T1000 (cell line): ENCODE data around the gene PLXDC1.
"Not testable (repeated sequence)": the region's sequence is repeated elsewhere in the genome, so short reads cannot be mapped to it uniquely, and the experiment has no call there.

Experiments
- DNase-seq: peaks from one replicate; lab custom pipeline; 2025; ENCODE audit warnings: mixed read lengths; lab: John Stamatoyannopoulos, UW

The PLXDC1 gene

DNA sequence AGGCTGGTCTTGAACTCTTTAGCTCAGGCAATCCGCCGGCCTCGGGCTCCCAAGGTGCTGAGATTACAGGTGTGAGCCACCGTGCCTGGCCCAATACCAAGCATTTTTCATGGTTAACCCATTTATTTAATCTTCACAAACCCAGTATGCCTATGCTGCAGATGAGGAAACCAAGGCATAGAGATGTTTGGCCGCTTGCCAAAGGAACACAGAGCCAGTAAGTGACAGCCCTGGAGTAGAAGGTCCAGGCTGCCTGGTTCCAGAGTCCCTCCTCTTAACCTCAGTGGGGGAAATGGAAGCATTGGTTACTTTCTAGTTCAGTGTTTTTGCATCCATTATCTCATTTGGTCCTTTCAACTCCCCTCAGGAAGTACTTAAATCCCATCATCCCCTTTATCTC, 29.9 kb upstream of the PLXDC1 start:
- DNase-seq = no peak

GRCh38 chr17:39178536-39178935, 27.1 kb upstream of the PLXDC1 start:
- DNase-seq = peak; percentile 25

DNA sequence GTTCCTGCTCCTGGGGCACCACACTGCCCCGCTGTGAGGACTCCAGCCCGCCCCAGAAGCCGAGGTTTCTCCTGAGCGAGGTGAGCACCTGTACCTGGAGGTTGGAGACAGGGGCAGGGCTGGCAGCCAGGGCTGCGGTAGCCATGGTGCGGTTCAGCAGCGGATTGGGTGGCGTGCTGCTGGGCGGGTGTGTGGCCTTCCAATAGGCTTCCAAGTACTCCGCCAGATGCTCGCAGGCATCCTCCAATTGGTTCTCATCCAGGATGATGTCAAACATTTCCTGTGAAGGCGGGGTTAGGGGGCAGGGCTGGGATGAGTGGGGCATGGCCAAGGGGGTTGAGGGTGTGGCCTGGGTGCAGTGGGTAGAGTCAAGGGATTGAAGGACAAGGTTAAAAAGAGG, 25.8 kb upstream of the PLXDC1 start:
- no peak for DNase-seq

- no peak for DNase-seq
Observed at GRCh38 chr17:39175695-39176093, 24.3 kb upstream of the PLXDC1 start.

GRCh38 chr17:39174920-39175694, 23.7 kb upstream of the PLXDC1 start:
- DNase-seq = no peak

GRCh38 chr17:39173526-39174274, 22.3 kb upstream of the PLXDC1 start:
- DNase-seq = no peak

GRCh38 chr17:39173080-39173479, 21.6 kb upstream of the PLXDC1 start:
- no peak for DNase-seq

DNA sequence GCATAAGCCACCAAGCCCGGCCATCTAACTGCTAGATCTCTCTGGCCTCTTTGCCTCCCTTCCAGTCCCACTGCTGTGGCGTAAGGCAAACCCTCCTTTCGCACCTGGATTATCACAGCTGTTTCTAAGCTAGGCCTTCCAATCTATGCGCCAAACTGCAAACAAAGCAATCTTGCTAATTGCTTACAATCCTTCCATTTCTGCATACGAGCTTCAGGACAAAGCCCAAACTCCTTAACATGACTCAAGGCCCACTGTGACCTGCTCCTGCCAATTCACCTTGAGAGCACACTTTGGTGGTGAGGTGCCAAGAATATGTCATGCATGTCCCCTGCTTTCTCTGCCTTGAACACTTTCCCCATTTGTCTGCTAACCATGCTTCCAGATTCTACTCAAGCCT, 20.5 kb upstream of the PLXDC1 start:
- DNase-seq = no peak

GRCh38 chr17:39170558-39170957, 19.1 kb upstream of the PLXDC1 start:
- no peak for DNase-seq

DNA sequence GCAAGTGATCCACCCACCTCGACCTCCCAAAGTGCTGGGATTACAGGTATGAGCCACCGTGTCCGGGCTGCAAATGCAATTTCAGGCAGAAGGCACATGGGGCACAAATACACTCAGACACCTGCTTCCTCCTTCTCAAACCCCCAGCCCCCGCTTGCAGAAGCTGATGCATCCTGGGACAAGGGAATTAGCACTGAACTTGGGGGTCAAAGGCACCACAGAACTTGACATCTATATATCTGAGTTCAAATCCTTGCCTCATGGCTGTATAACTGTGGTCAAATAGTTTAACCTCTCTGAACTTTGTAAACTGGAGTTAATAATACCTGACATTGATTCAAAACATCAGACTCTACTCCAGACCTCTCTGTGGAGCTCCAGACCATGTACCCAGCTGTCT, 18.7 kb upstream of the PLXDC1 start:
- DNase-seq = no peak

DNA sequence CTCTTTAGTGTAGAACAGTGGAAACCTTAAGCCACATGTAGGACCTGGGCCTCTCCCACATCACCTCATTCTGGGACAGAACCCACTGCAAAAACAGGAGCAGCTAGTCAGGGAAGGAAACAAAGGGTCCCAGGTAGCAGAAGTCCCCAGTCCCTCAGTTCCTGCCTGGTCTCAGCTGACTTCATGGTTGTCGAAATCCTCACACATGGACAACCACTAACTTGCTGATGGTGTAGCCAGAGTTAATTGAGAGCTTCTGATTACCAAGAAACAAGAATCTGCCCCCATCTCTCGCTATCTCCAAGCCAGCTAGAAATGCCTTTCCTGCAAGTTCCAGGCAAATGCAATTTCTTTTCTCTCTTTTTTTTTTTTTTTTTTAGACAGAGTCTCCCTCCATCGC, 18.1 kb upstream of the PLXDC1 start:
- no peak for DNase-seq

DNA sequence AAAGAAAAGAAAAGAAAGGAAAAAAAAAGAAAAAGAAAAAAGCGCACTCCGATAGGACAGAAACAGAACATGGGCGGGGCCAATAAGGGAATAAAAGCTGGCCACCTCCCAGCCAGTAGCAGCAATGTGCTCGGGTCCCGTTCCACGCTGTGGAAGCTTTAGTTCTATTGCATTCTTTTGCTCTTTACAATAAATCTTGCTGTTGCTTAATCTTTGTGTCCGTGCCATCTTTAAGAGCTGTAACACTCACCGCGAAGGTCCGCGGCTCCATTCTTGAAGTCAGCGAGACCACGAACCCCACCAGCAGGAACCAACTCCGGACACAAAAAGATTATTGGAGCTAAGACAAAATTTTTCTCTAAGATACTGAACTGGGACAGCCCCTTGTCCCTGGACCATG, 17.7 kb upstream of the PLXDC1 start:
- DNase-seq = no peak

DNA sequence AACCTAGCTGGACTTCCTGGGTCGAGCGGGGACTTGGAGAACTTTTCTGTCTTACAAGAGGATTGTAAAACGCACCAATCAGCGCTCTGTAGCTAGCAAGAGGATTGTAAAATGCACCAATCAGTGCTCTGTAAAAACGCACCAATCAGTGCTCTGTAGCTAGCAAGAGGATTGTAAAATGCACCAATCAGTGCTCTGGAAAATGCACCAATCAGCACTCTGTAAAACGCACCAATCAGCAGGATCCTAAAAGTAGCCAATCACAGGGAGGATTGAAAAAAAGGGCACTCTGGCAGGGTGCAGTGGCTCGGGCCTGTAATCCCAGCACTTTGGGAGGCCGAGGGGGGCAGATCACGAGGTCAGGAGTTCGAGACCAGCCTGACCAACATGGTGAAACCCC, 17.1 kb upstream of the PLXDC1 start:
- not testable (repeated sequence) for DNase-seq

GRCh38 chr17:39167476-39167875, 16.0 kb upstream of the PLXDC1 start:
- no peak for DNase-seq

GRCh38 chr17:39166437-39167335, 15.2 kb upstream of the PLXDC1 start:
- no peak for DNase-seq

DNA sequence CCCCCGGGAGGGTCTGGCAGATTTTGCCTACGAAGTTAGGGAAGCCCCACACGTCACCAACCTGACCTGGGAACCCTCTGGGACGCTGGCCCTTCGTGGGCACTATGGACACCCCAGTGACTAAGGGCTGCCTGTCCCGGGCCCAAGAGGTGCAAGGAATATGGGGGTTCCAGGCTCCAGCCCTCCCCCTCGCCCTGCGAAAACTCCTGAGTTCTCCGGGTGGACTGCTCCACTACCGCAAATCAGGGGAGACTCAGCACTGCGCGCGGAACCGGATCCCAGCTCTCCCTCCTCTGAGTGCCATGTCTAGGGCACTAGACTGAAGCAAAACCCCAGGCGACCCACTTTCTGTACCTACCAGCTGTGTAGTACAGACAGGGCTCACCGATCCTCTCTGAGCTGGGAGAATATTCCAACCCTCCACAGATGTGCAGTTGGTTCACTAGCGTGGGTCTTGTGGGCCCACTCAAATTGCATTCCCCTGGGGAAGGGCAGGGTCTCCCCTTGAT, 14.5 kb upstream of the PLXDC1 start, which contains the start of gene ARL5C:
Gene ARL5C (minus strand): TSS at position 321 of the 509 bp plus-strand sequence. CDS start 401 bp downstream, outside the sequence.
- no peak for DNase-seq

- DNase-seq = no peak
Observed at GRCh38 chr17:39165178-39165840, 13.9 kb upstream of the PLXDC1 start.

DNA sequence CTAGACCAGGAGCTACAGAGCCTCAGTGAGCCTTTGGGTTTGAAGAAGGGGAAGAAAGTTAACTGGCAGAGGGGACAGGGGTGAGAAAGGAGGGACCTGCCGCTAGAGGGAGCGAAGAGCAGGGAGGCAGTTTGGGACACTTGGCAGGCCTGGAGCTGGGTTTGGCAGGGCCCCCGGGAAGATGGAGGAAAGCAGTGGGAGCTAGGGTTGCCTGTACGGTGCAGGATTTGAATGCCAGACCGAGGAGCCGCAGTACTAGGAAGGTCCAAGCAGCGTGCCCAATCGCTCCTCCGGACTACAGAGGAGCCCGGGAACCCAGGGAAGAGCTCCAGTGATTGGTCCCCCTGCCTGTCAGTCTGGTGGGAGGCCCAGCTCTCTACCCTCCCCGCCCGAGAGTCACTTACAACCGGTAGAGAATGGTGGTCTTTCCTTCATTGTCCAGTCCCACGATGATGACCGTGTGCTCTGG, 13.3 kb upstream of the PLXDC1 start:
- peak; percentile 46 for DNase-seq

DNA sequence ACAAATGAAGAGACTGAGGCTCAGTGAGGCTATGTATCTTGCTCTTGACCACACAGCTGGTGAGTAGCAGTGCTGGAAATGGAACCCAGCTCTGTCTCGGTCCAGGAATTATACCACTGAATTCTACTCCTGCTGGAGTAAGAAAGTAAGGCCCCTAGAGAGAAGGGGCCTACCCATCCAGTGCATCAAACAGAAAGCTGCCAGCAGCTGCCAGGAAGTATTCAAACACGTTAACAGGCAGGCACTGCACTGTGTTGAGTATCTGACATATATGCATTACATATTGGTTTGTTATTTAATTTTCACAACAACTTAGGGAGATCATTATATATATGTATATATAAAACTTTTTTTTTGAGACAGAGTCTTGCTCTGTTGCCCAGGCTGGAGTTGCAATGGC, 10.5 kb upstream of the PLXDC1 start:
- DNase-seq = no peak

GRCh38 chr17:39158623-39159022, 7.2 kb upstream of the PLXDC1 start:
- no peak for DNase-seq

GRCh38 chr17:39156491-39156890, 5.1 kb upstream of the PLXDC1 start:
- no peak for DNase-seq
